WTC11 (cell line): ENCODE data around the gene STAT3. TPM values are rescaled to one million over a fixed set of nuclear protein-coding genes. Genes with fewer than 3 reads are reported as not detected.

Experiments used
- ATAC-seq: fragments of 200-7000 bp; cut with Tn5 transposase; 2 replicates; pipeline ENCODE4 v1.10.0; 2021; ENCODE audit warnings: mild to moderate bottlenecking, moderate library complexity
- CTCF ChIA-PET: fragments of 300-600 bp; sonication (Branson Sonifier 250); formaldehyde crosslinking; loops from one replicate; lab custom pipeline; 2021; ENCODE audit warnings: antibody characterized with exemption; lab: Charles Lee
- POLR2A ChIA-PET: fragments of 350-600 bp; sonication (Branson Sonifier 250); formaldehyde crosslinking; loops from one replicate; lab custom pipeline; 2021; ENCODE audit warnings: antibody characterized with exemption; lab: Charles Lee
- DNase-seq: peaks from one replicate; pipeline ENCODE4 v3.0.0; 2021; ENCODE audit warnings: low spot score
- H3K27ac Mint-ChIP-seq: 2 replicates; pipeline ENCODE4 v1.8.0; 2021; ENCODE audit warnings: mixed read lengths
- H3K27me3 Mint-ChIP-seq: 2 replicates; pipeline ENCODE4 v1.8.0; 2021; ENCODE audit warnings: low read depth, mild to moderate bottlenecking, moderate library complexity, mixed read lengths
- H3K36me3 Mint-ChIP-seq: 2 replicates; pipeline ENCODE4 v1.8.0; 2021; ENCODE audit warnings: mixed read lengths
- H3K4me1 Mint-ChIP-seq: 2 replicates; pipeline ENCODE4 v1.8.0; 2022; ENCODE audit warnings: mixed read lengths
- H3K4me3 Mint-ChIP-seq: 2 replicates; pipeline ENCODE4 v1.8.0; 2021; ENCODE audit warnings: mild to moderate bottlenecking, moderate library complexity, mixed read lengths
- H3K9me3 Mint-ChIP-seq: 2 replicates; pipeline ENCODE4 v1.8.0; 2021; ENCODE audit warnings: mixed read lengths
- CREB1 ChIP-seq: sonication (generic); formaldehyde crosslinking; IDR thresholded peaks from 2 replicates; pipeline ENCODE4 v1.8.0; 2023; ENCODE audit warnings: mild to moderate bottlenecking, missing genetic modification reagents
- ESRRA ChIP-seq: sonication (generic); formaldehyde crosslinking; IDR thresholded peaks from 2 replicates; pipeline ENCODE4 v1.8.1; 2022; ENCODE audit warnings: mild to moderate bottlenecking, missing genetic modification reagents, borderline replicate concordance
- ETV6 ChIP-seq: sonication (generic); formaldehyde crosslinking; IDR thresholded peaks from 2 replicates; pipeline ENCODE4 v1.8.1; 2022; ENCODE audit warnings: mild to moderate bottlenecking, missing genetic modification reagents
- HMGA2 ChIP-seq: fragments of 250-450 bp; sonication (Bioruptor Pico); IDR thresholded peaks from 2 replicates; pipeline ENCODE4 v1.4.0; 2021; ENCODE audit warnings: mild to moderate bottlenecking, moderate library complexity
- IRF2 ChIP-seq: sonication (generic); formaldehyde crosslinking; IDR thresholded peaks from 2 replicates; pipeline ENCODE4 v1.8.0; 2022; ENCODE audit warnings: low read depth, missing genetic modification reagents, borderline replicate concordance
- JUN ChIP-seq: sonication (generic); formaldehyde crosslinking; IDR thresholded peaks from 2 replicates; pipeline ENCODE4 v1.8.0; 2023; ENCODE audit warnings: mild to moderate bottlenecking, missing genetic modification reagents
- NFATC4 ChIP-seq: fragments of 250-450 bp; sonication (Bioruptor Pico); IDR thresholded peaks from 2 replicates; pipeline ENCODE4 v1.9.0; 2021; ENCODE audit warnings: mild to moderate bottlenecking
- RORB ChIP-seq: fragments of 250-450 bp; sonication (Bioruptor Pico); IDR thresholded peaks from 2 replicates; pipeline ENCODE4 v1.9.0; 2021; ENCODE audit warnings: mild to moderate bottlenecking
- SMAD3 ChIP-seq: sonication (generic); formaldehyde crosslinking; IDR thresholded peaks from 2 replicates; pipeline ENCODE4 v1.8.0; 2022; ENCODE audit warnings: missing genetic modification reagents, mild to moderate bottlenecking, borderline replicate concordance
- SOX15 ChIP-seq: fragments of 250-450 bp; sonication (Bioruptor Pico); IDR thresholded peaks from 2 replicates; pipeline ENCODE4 v1.9.0; 2021; ENCODE audit warnings: mild to moderate bottlenecking
- SP1 ChIP-seq: sonication (generic); formaldehyde crosslinking; conservative IDR thresholded peaks from 2 replicates; pipeline ENCODE4 v1.8.1; 2022; ENCODE audit warnings: missing genetic modification reagents
- TEAD1 ChIP-seq: sonication (generic); formaldehyde crosslinking; IDR thresholded peaks from 2 replicates; pipeline ENCODE4 v1.8.0; 2022; ENCODE audit warnings: mild to moderate bottlenecking, missing genetic modification reagents
- ZNF423 ChIP-seq: fragments of 250-450 bp; sonication (Bioruptor Pico); IDR thresholded peaks from 2 replicates; pipeline ENCODE4 v2.1.2; 2022; ENCODE audit warnings: mild to moderate bottlenecking, moderate library complexity
- total RNA-seq: library from RNA; stranded (reverse); gene quantifications from 3 replicates; pipeline ENCODE4 v1.2.3, GENCODE V29; 2021
- TF ChIP-seq, protein P1 (sequence below): sonication (generic); formaldehyde crosslinking; IDR thresholded peaks from 2 replicates; pipeline ENCODE4 v1.8.0; 2022; ENCODE audit warnings: mild to moderate bottlenecking, missing genetic modification reagents
- TF ChIP-seq, protein P2 (sequence below): sonication (generic); formaldehyde crosslinking; IDR thresholded peaks from 2 replicates; pipeline ENCODE4 v1.8.1; 2022; ENCODE audit warnings: mild to moderate bottlenecking, moderate library complexity, missing genetic modification reagents
- TF ChIP-seq, protein P3 (sequence below): sonication (generic); formaldehyde crosslinking; conservative IDR thresholded peaks from 2 replicates; pipeline ENCODE4 v1.8.1; 2023; ENCODE audit warnings: mild to moderate bottlenecking, low read depth, missing genetic modification reagents, moderate library complexity
- TF ChIP-seq, protein P4 (sequence below): fragments of 250-450 bp; sonication (Bioruptor Pico); conservative IDR thresholded peaks from 2 replicates; pipeline ENCODE4 v1.9.0; 2021; ENCODE audit warnings: mild to moderate bottlenecking
- TF ChIP-seq, protein P5 (sequence below): fragments of 250-450 bp; sonication (Bioruptor Pico); IDR thresholded peaks from 2 replicates; pipeline ENCODE4 v2.1.2; 2022; ENCODE audit warnings: mild to moderate bottlenecking, moderate library complexity
- TF ChIP-seq, protein P6 (sequence below): sonication (generic); formaldehyde crosslinking; IDR thresholded peaks from 2 replicates; pipeline ENCODE4 v1.8.0; 2022; ENCODE audit warnings: mild to moderate bottlenecking, missing genetic modification reagents
- TF ChIP-seq, protein P7 (sequence below): sonication (generic); formaldehyde crosslinking; IDR thresholded peaks from 2 replicates; pipeline ENCODE4 v1.8.1; 2023; ENCODE audit warnings: mild to moderate bottlenecking, missing genetic modification reagents, moderate library complexity
- TF ChIP-seq, protein P8 (sequence below): sonication (generic); formaldehyde crosslinking; IDR thresholded peaks from 2 replicates; pipeline ENCODE4 v1.8.1; 2023; ENCODE audit warnings: mild to moderate bottlenecking, moderate library complexity, missing genetic modification reagents

The STAT3 gene
- total RNA-seq, 1 experiment from 2014 or later = 98.0 TPM

DNA sequence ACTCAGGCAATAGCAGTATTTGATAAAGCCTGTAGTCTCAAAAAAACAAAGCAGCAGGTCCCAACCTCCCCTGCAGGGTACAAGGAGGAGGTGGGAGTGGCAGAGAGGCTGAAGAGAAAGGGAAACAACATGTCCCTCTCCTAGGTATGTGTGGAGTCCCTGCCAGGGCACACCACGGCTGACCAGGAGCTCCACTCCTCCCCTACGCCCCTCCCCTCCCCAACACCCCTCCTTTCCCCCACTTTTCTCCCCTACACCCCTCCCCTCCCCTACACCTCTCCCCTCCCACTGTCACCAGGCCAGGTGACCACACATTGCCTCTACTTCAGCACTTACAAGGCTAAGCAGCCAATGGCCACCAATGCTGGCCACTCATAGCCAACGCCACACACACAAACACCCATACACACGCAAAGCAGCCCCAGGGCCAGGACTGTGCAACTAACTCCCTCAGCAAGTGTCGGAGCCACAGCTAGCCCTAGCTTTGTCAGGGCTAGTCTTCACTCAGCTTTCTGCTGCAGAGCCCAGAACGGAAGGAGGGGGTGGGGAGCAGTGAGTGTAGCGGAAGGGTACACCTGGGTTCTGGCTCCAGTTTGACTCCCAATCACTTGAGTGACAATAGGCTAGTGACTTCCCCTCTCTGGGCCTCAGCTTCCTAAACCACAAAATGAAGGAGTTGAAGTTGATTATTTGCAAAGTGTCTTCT, 26.6 kb upstream of the STAT3 start:
- H3K4me3 Mint-ChIP-seq = no peak overlapping the region
- POLR2A ChIA-PET = interaction anchor here (0.5 to 1.4 kb wide), 2 partner anchors 8 to 191 kb away, joined by 3 to 10 read pairs; partner anchors contain the start of gene CAVIN1
- CTCF ChIA-PET = interaction anchor here (0.6 to 2.7 kb wide), 12 partner anchors 9 to 193 kb away, joined by 3 to 18 read pairs (median 4); no protein-coding TSS in a partner anchor
- H3K36me3 Mint-ChIP-seq = no peaks in the 10 kb centered on the region
- H3K27ac Mint-ChIP-seq = no peak overlapping the region
- peaks cover 3% of the 10 kb centered on the region; the same call in 1 of the 2 replicates for H3K27me3 Mint-ChIP-seq
- peaks cover 13% of the 10 kb centered on the region for H3K4me1 Mint-ChIP-seq
- no peak for DNase-seq
- peak; percentile 41 for ATAC-seq
- no peaks in the 10 kb centered on the region for H3K9me3 Mint-ChIP-seq
- TF ChIP-seq SOX15 (CRISPR knock-in tag) (no peak), ETV6 (CRISPR knock-in tag) (no peak), JUN (no peak), RORB (CRISPR knock-in tag) (no peak), NFATC4 (CRISPR knock-in tag) (no peak), CREB1 (CRISPR knock-in tag) (no peak), TEAD1 (CRISPR knock-in tag) (no peak), SMAD3 (CRISPR knock-in tag) (no peak), SP1 (no peak), ZNF423 (CRISPR knock-in tag) (no peak)
- TF ChIP-seq, protein P1, sequence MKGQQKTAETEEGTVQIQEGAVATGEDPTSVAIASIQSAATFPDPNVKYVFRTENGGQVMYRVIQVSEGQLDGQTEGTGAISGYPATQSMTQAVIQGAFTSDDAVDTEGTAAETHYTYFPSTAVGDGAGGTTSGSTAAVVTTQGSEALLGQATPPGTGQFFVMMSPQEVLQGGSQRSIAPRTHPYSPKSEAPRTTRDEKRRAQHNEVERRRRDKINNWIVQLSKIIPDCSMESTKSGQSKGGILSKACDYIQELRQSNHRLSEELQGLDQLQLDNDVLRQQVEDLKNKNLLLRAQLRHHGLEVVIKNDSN (CRISPR knock-in tag) = no peak
- TF ChIP-seq, protein P2, sequence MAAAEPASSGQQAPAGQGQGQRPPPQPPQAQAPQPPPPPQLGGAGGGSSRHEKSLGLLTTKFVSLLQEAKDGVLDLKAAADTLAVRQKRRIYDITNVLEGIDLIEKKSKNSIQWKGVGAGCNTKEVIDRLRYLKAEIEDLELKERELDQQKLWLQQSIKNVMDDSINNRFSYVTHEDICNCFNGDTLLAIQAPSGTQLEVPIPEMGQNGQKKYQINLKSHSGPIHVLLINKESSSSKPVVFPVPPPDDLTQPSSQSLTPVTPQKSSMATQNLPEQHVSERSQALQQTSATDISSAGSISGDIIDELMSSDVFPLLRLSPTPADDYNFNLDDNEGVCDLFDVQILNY = no peak
- TF ChIP-seq, protein P3, sequence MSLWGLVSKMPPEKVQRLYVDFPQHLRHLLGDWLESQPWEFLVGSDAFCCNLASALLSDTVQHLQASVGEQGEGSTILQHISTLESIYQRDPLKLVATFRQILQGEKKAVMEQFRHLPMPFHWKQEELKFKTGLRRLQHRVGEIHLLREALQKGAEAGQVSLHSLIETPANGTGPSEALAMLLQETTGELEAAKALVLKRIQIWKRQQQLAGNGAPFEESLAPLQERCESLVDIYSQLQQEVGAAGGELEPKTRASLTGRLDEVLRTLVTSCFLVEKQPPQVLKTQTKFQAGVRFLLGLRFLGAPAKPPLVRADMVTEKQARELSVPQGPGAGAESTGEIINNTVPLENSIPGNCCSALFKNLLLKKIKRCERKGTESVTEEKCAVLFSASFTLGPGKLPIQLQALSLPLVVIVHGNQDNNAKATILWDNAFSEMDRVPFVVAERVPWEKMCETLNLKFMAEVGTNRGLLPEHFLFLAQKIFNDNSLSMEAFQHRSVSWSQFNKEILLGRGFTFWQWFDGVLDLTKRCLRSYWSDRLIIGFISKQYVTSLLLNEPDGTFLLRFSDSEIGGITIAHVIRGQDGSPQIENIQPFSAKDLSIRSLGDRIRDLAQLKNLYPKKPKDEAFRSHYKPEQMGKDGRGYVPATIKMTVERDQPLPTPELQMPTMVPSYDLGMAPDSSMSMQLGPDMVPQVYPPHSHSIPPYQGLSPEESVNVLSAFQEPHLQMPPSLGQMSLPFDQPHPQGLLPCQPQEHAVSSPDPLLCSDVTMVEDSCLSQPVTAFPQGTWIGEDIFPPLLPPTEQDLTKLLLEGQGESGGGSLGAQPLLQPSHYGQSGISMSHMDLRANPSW (CRISPR knock-in tag) = no peak
- TF ChIP-seq, protein P4, sequence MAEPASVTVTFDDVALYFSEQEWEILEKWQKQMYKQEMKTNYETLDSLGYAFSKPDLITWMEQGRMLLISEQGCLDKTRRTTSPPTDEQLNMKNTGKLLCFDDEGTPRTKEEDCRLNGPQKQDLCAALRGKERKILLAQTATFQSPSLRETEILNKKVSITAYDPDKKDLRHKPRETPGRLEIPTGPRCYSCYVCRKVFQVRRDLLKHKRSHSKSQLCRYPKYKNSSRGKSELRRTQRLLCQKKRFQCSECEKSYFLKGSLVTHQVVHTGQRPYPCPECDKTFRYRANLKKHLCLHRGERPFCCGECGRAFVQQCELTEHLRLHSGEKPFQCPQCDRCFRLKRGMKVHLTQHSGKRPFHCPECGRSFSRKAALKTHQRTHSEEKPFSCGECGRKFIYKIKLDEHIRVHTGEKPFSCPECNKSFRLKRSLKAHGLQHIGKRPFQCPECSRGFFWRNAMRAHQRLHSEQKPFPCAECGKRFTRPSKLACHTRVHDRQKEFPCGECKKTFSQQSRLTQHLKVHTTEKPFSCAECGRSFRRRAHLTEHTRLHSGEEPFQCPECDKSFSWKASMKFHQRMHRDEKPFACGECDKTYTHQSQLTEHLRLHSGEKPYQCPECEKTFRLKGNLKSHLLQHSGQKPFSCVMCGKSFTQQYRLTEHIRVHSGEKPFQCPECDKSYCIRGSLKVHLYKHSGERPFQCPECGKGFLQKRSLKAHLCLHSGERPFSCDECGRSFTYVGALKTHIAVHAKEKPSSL (CRISPR knock-in tag) = no peak
- TF ChIP-seq, protein P5, sequence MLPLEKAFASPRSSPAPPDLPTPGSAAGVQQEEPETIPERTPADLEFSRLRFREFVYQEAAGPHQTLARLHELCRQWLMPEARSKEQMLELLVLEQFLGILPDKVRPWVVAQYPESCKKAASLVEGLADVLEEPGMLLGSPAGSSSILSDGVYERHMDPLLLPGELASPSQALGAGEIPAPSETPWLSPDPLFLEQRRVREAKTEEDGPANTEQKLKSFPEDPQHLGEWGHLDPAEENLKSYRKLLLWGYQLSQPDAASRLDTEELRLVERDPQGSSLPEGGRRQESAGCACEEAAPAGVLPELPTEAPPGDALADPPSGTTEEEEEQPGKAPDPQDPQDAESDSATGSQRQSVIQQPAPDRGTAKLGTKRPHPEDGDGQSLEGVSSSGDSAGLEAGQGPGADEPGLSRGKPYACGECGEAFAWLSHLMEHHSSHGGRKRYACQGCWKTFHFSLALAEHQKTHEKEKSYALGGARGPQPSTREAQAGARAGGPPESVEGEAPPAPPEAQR (CRISPR knock-in tag) = no peak
- TF ChIP-seq, all 79 proteins: peak for 0

DNA sequence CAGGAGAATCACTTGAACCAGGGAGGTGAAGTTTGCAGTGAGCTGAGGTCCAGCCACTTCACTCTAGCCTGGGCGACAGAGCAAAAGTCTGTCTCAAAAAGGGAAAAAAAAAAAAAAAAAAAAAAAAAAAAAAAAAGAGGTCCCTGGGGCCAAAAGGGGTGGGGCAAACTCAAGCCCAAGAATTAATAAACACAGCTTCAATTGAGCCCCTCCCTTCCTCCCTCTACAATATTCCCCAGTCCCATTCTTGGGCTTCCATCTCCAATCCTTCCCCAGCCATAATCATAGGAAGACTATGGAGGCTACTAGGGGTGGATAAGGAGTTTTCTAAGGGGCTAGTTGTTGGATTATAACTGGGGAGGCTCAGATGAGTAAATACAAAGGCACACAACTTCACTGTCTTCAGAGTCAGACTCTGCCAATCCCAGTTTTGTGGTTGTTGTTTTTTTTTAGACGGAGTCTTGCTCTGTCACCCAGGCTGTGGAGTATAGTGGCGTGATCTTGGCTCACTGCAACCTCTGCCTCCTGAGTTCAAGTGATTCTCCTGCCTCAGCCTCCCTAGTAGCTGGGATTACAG, 25.3 kb upstream of the STAT3 start:
- Mint-ChIP-seq H3K36me3 (no peaks in the 10 kb centered on the region), H3K27ac (no peak overlapping the region), H3K9me3 (no peaks in the 10 kb centered on the region), H3K4me3 (no peak overlapping the region), H3K27me3 (no peaks in the 10 kb centered on the region), H3K4me1 (peaks cover 9% of the 10 kb centered on the region)
- TF ChIP-seq, protein P6, sequence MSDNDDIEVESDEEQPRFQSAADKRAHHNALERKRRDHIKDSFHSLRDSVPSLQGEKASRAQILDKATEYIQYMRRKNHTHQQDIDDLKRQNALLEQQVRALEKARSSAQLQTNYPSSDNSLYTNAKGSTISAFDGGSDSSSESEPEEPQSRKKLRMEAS (CRISPR knock-in tag) = no peak
- TF ChIP-seq, protein P5 (CRISPR knock-in tag) = no peak
- TF ChIP-seq IRF2 (CRISPR knock-in tag) = no peak
- TF ChIP-seq ESRRA (CRISPR knock-in tag) = no peak
- TF ChIP-seq, protein P7, sequence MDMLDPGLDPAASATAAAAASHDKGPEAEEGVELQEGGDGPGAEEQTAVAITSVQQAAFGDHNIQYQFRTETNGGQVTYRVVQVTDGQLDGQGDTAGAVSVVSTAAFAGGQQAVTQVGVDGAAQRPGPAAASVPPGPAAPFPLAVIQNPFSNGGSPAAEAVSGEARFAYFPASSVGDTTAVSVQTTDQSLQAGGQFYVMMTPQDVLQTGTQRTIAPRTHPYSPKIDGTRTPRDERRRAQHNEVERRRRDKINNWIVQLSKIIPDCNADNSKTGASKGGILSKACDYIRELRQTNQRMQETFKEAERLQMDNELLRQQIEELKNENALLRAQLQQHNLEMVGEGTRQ (CRISPR knock-in tag) = no peak
- TF ChIP-seq HMGA2 (CRISPR knock-in tag) = no peak
- TF ChIP-seq, protein P8, sequence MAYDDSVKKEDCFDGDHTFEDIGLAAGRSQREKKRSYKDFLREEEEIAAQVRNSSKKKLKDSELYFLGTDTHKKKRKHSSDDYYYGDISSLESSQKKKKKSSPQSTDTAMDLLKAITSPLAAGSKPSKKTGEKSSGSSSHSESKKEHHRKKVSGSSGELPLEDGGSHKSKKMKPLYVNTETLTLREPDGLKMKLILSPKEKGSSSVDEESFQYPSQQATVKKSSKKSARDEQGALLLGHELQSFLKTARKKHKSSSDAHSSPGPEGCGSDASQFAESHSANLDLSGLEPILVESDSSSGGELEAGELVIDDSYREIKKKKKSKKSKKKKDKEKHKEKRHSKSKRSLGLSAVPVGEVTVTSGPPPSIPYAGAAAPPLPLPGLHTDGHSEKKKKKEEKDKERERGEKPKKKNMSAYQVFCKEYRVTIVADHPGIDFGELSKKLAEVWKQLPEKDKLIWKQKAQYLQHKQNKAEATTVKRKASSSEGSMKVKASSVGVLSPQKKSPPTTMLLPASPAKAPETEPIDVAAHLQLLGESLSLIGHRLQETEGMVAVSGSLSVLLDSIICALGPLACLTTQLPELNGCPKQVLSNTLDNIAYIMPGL = no peak
- ChIA-PET CTCF (interaction anchor here (0.6 to 1.6 kb wide), 3 partner anchors 114 to 253 kb away, joined by 3 to 6 read pairs (median 3); no protein-coding TSS in a partner anchor), POLR2A (interaction anchor here (0.8 kb wide), 1 partner anchor 9 kb away, joined by 3 read pairs; no protein-coding TSS in a partner anchor)
- DNase-seq (no peak), ATAC-seq (no peak)
